ENCODE results near the gene ARPC2. TPM values are rescaled to one million over a fixed set of nuclear protein-coding genes. Genes with fewer than 3 reads are reported as not detected.

The ARPC2 gene
- total and polyA plus RNA-seq, 12 donors = 58.5 to 213 (median 134) TPM

DNA sequence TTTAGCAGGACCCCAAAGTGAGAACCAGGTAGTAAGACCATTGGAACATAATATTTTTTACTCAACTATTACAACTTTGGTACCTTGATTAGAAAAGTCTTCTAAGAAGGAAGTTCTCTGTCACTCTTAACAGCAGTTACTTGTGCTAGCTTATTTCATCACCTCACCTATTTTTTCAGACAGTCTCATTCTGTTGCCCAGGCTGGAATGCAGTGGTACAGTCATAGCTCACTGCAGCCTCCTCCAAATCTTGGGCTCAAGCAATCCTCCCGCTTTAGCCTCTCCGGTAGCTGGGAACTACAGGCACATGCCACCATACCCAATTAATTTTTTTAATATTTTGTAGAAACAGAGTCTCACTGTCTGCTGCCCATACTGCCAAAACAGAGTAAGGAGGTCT is 18.0 kb downstream of the ARPC2 start:
- intact Hi-C loops (cut with DNase I) = no loop called here
- Histone ChIP-seq H3K36me3 (peaks cover 0 to 100% (median 59%) of the 10 kb centered on the region in 9 donors), H3K4me3 (no peak overlapping the region), H3K4me1 (peaks cover 0 to 28% (median 12%) of the 10 kb centered on the region in 9 donors), H3K27ac (no peak overlapping the region), H3K27me3 (no peaks in the 10 kb centered on the region), H3K9me3 (no peaks in the 10 kb centered on the region)
- DNase-seq (no peak), ATAC-seq (no peak)
- WGBS, 2 donors = 99 to 100% methylated on average over 2 of the region's 2 CpGs
- no peak for TF ChIP-seq CTCF (IDR thresholded peaks at IDR 0.05)

DNA sequence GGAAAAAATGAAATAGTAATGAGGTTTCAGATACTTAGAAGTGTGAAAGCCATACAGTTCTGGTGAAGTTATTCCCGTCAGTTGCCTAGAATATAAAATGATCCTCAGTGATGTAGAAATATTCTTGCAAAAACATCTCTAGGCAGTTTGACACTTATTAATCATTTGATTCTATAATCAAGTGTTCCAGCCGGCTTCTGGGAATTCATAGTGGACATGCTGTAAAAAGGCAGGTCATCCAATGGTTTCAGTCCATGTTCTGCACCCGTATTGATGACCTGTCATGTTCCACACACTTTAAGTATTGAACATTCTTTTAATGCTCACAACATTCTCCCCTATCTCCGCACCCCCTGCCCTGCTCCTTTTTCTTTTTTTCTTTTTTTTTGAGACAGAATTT is 19.8 kb downstream of the ARPC2 start:
- TF ChIP-seq CTCF (IDR thresholded peaks at IDR 0.05) = no peak
- 89 to 90% methylated on average over 4 of the region's 4 CpGs for WGBS, 2 donors

GRCh38 chr2:218238887-218239286 is 21.9 kb downstream of the ARPC2 start:
- no peak for DNase-seq
- ATAC-seq = no peak
- intact Hi-C loops (cut with DNase I) = no loop called here
- 91 to 97% methylated on average over 1 of the region's 1 CpG for WGBS, 2 donors
- Histone ChIP-seq H3K27me3 (no peaks in the 10 kb centered on the region), H3K36me3 (peaks cover 0 to 100% (median 57%) of the 10 kb centered on the region in 9 donors), H3K9me3 (no peaks in the 10 kb centered on the region), H3K4me3 (no peak overlapping the region), H3K4me1 (peaks cover 0 to 36% (median 18%) of the 10 kb centered on the region in 9 donors), H3K27ac (no peak overlapping the region)
- no peak for TF ChIP-seq CTCF (IDR thresholded peaks at IDR 0.05)

More for the DNA sequence above, 19.8 kb downstream of the ARPC2 start:
- no peaks in the 10 kb centered on the region for H3K27me3 ChIP-seq
- no peak for DNase-seq
- H3K27ac ChIP-seq = no peak overlapping the region
- H3K36me3 ChIP-seq = peaks cover 0 to 100% (median 54%) of the 10 kb centered on the region in 9 donors
- peaks cover 0 to 15% (median 9%) of the 10 kb centered on the region in 9 donors for H3K4me1 ChIP-seq
- H3K4me3 ChIP-seq = no peak overlapping the region
- no peaks in the 10 kb centered on the region for H3K9me3 ChIP-seq
- no peak for ATAC-seq
- intact Hi-C loops (cut with DNase I) = loop anchor here in 1 of 10 donors (1.0 kb wide), 1 partner anchor 15 kb away; no protein-coding TSS in a partner anchor

GRCh38 chr2:218244204-218244603 is 27.2 kb downstream of the ARPC2 start:
- peaks cover 4 to 100% (median 69%) of the 10 kb centered on the region in 9 donors for H3K36me3 ChIP-seq
- DNase-seq = no peak
- H3K4me3 ChIP-seq = no peak overlapping the region
- 39 to 47% methylated on average over 1 of the region's 1 CpG for WGBS, 2 donors
- H3K27me3 ChIP-seq = no peaks in the 10 kb centered on the region
- H3K27ac ChIP-seq = peak overlapping the region in 4 of 10 donors; percentile 26 to 65 (median 46)
- peak in 3 of 8 donors; percentile 46 to 52 (median 51) for ATAC-seq
- H3K4me1 ChIP-seq = peaks cover 0 to 53% (median 27%) of the 10 kb centered on the region in 9 donors
- intact Hi-C loops (cut with DNase I) = no loop called here
- TF ChIP-seq CTCF (IDR thresholded peaks at IDR 0.05) = no peak
- no peaks in the 10 kb centered on the region for H3K9me3 ChIP-seq

All from heart right ventricle (tissue), 16 donors.